Measurements from ENCODE around the gene FRY.
A peak's percentile ranks its signal among the peaks of the same experiment; 100 is the strongest.

The FRY gene

GRCh38 chr13:32136061-32136460, 104.5 kb downstream of the FRY start:
- DNase-seq = no peak

- no peak for DNase-seq
Measured at GRCh38 chr13:32136716-32137115, 105.1 kb downstream of the FRY start.

- no peak for DNase-seq
Measured at GRCh38 chr13:32139251-32139650, 107.7 kb downstream of the FRY start.

- DNase-seq = no peak
Measured at GRCh38 chr13:32140109-32140508, 108.5 kb downstream of the FRY start.

- no peak for DNase-seq
Measured at GRCh38 chr13:32141462-32141861, 109.9 kb downstream of the FRY start.

GRCh38 chr13:32142115-32142514, 110.5 kb downstream of the FRY start:
- DNase-seq = no peak

- DNase-seq = no peak
Measured at GRCh38 chr13:32142956-32143375, 111.4 kb downstream of the FRY start.

GRCh38 chr13:32147193-32147592, 115.6 kb downstream of the FRY start:
- no peak for DNase-seq

- DNase-seq = no peak
Measured at GRCh38 chr13:32147976-32148375, 116.4 kb downstream of the FRY start.

GRCh38 chr13:32150239-32150638, 118.7 kb downstream of the FRY start:
- DNase-seq = no peak

- no peak for DNase-seq
Measured at GRCh38 chr13:32150794-32151193, 119.2 kb downstream of the FRY start.

- no peak for DNase-seq
Measured at GRCh38 chr13:32151240-32151639, 119.7 kb downstream of the FRY start.

GRCh38 chr13:32153056-32153455, 121.5 kb downstream of the FRY start:
- no peak for DNase-seq

- no peak for DNase-seq
Measured at GRCh38 chr13:32159137-32159869, 127.7 kb downstream of the FRY start.

GRCh38 chr13:32162395-32163005, 130.9 kb downstream of the FRY start:
- DNase-seq = no peak

GRCh38 chr13:32164622-32165268, 133.2 kb downstream of the FRY start:
- DNase-seq = peak in 1 of 5 donors; percentile 49

GRCh38 chr13:32165796-32166195, 134.2 kb downstream of the FRY start:
- DNase-seq = no peak

GRCh38 chr13:32168131-32168530, 136.6 kb downstream of the FRY start:
- DNase-seq = no peak

GRCh38 chr13:32170841-32171240, 139.3 kb downstream of the FRY start:
- no peak for DNase-seq

GRCh38 chr13:32173881-32174280, 142.3 kb downstream of the FRY start:
- no peak for DNase-seq

GRCh38 chr13:32174366-32174765, 142.8 kb downstream of the FRY start:
- DNase-seq = no peak

GRCh38 chr13:32175307-32175706, 143.7 kb downstream of the FRY start:
- DNase-seq = no peak

GRCh38 chr13:32175943-32176342, 144.4 kb downstream of the FRY start:
- no peak for DNase-seq

GRCh38 chr13:32176696-32177095, 145.1 kb downstream of the FRY start:
- no peak for DNase-seq

All from T-helper 1 cell (primary cell).